ENCODE measurements around the gene ARF3. TPM values are rescaled to one million over a fixed set of nuclear protein-coding genes. Genes with fewer than 3 reads are reported as not detected.

Gene ARF3
- total and polyA plus RNA-seq, 2 of the 13 experiments (the other 11 are each of a cell fraction or from before 2014, with no cell fraction given) = 53.8 to 57.9 TPM

DNA sequence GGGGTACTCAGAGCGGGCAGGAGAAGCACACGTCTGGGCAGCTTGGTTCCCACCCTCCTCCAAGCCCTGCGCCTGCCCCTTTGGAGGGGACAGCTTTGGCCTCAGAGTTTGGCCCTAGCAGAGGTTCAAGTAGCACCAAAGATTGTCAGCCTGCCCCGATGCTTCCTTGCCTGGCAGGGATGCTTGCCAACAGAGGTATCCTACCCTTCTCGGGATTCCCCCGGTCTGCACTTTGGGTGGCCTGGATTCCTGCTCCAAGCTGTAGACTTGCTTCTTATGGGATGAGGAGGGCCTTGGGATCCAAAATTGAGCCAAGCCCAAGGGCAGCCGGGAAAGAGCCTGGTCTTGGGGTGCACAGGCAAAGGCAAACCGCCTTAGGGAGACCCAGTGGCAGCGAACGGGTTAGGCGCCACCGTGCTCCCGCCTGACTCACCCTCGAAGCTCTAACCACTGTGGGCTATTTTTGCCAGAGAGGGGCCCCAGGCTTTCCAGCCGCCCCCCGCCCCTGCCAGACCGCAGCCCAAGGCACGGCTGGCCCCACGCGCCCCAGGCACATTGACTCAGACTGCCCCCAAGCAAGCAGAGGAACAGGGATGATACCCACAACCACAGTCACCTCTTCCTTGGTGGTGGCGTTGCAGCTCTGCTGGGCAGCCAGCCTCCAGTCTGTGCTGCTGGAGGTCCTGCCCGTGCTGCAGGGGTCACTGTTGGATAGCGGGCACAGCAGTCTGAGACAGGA lies 15.1 kb upstream of the ARF3 start:
- H3K36me3 ChIP-seq (replicated peaks in 1 of 2; ENCODE audit: control insufficient read depth in 1 of 2, insufficient read depth in 2 of 2, low read length in 2 of 2) = no peaks in the 10 kb centered on the region
- ATAC-seq = peak; percentile 42
- DNase-seq (ENCODE audit: low spot score) = no peak
- peaks cover 56% of the 10 kb centered on the region for H3K4me1 ChIP-seq (ENCODE audit: insufficient read depth, low read length)
- no peak for FAIRE-seq
- H3K27ac ChIP-seq (ENCODE audit: extremely low read length, insufficient read depth, low read length) = no peak overlapping the region
- intact Hi-C loops (cut with micrococcal nuclease; ENCODE audit: unreplicated experiment) = no loop called here
- H3K4me3 ChIP-seq (replicated peaks in 1 of 3; ENCODE audit: insufficient read depth in 1 of 3, low read depth in 2 of 3, low read length in 3 of 3) = no peak overlapping the region
- no peak overlapping the region for H3K4me2 ChIP-seq (ENCODE audit: low read depth, low read length)
- in situ Hi-C loops (cut with HindIII; ENCODE audit: extremely low pct_ligation_motif_present, low pct_unique_long_range_greater_than_20kb) = no loop called here
- CTCF ChIA-PET (ENCODE audit: low intra/inter-chr PET ratio, low total read pairs) = interaction anchor here (2.7 kb wide), 1 partner anchor 23 kb away, joined by 11 read pairs; no protein-coding TSS in a partner anchor
- WGBS (ENCODE audit: low lambda C conversion rate) = 16% methylated on average over 15 of the region's 23 CpGs
- H3K9me3 ChIP-seq (ENCODE audit: low read length) = no peaks in the 10 kb centered on the region
- no peaks in the 10 kb centered on the region for H3K79me2 ChIP-seq (ENCODE audit: insufficient read depth, low read length)
- H2AFZ ChIP-seq (ENCODE audit: low read length) = no peak overlapping the region
- peaks cover 9% of the 10 kb centered on the region; the same call in 1 of the 2 replicates for H4K20me1 ChIP-seq (ENCODE audit: insufficient read depth, low read length)
- TF ChIP-seq IRF2 (CRISPR knock-in tag; IDR thresholded peaks at IDR 0.05) = no peak
- TF ChIP-seq, protein P1, sequence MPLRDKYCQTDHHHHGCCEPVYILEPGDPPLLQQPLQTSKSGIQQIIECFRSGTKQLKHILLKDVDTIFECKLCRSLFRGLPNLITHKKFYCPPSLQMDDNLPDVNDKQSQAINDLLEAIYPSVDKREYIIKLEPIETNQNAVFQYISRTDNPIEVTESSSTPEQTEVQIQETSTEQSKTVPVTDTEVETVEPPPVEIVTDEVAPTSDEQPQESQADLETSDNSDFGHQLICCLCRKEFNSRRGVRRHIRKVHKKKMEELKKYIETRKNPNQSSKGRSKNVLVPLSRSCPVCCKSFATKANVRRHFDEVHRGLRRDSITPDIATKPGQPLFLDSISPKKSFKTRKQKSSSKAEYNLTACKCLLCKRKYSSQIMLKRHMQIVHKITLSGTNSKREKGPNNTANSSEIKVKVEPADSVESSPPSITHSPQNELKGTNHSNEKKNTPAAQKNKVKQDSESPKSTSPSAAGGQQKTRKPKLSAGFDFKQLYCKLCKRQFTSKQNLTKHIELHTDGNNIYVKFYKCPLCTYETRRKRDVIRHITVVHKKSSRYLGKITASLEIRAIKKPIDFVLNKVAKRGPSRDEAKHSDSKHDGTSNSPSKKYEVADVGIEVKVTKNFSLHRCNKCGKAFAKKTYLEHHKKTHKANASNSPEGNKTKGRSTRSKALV (CRISPR knock-in tag; IDR thresholded peaks at IDR 0.05) = peak; percentile 81; the same call in 1 of the 2 replicates
- peak; percentile 15; the same call in 1 of the 2 replicates for TF ChIP-seq STAG1 (CRISPR knock-in tag; IDR thresholded peaks at IDR 0.05)
- TF ChIP-seq, protein P2, sequence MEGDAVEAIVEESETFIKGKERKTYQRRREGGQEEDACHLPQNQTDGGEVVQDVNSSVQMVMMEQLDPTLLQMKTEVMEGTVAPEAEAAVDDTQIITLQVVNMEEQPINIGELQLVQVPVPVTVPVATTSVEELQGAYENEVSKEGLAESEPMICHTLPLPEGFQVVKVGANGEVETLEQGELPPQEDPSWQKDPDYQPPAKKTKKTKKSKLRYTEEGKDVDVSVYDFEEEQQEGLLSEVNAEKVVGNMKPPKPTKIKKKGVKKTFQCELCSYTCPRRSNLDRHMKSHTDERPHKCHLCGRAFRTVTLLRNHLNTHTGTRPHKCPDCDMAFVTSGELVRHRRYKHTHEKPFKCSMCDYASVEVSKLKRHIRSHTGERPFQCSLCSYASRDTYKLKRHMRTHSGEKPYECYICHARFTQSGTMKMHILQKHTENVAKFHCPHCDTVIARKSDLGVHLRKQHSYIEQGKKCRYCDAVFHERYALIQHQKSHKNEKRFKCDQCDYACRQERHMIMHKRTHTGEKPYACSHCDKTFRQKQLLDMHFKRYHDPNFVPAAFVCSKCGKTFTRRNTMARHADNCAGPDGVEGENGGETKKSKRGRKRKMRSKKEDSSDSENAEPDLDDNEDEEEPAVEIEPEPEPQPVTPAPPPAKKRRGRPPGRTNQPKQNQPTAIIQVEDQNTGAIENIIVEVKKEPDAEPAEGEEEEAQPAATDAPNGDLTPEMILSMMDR (CRISPR knock-in tag; IDR thresholded peaks at IDR 0.05) = peak; percentile 59
- peaks cover 24 to 78% of the 10 kb centered on the region in 2 experiments for H3K27me3 ChIP-seq (ENCODE audit: control insufficient read depth in 1 of 2, insufficient read depth in 2 of 2, low read length in 2 of 2)
- BruUV-seq (replicated peaks) = no TSS peak
- no peak overlapping the region for H3K9ac ChIP-seq (ENCODE audit: insufficient read depth, low read depth, low read length)
- POLR2A ChIA-PET = interaction anchor here (1.5 kb wide), 1 partner anchor 15 kb away, joined by 5 read pairs; the partner anchor contains the start of gene ARF3

All from HepG2 (cell line).